Activated effector memory CD4-positive, alpha-beta T cell treated with Interleukin-2 at 50 U/mL for 16 hours (primary cell): ENCODE data around the gene LCN10.
"Not testable (repeated sequence)": the region's sequence is repeated elsewhere in the genome, so short reads cannot be mapped to it uniquely, and the experiment has no call there.

Experiments
- DNase-seq: peaks from one replicate; pipeline ENCODE4 v3.0.0-alpha.2; 2020

Gene LCN10

GRCh38 chr9:136742591-136743391, at the start of gene LCN10:
Gene LCN10 (minus strand): TSS chr9:136742940. CDS start chr9:136742903, 37 bp downstream.
- no peak for DNase-seq

- DNase-seq, result peak; percentile 55
These were observed 49.0 kb upstream of the LCN10 start for GRCh38 chr9:136791516-136792276.

DNA sequence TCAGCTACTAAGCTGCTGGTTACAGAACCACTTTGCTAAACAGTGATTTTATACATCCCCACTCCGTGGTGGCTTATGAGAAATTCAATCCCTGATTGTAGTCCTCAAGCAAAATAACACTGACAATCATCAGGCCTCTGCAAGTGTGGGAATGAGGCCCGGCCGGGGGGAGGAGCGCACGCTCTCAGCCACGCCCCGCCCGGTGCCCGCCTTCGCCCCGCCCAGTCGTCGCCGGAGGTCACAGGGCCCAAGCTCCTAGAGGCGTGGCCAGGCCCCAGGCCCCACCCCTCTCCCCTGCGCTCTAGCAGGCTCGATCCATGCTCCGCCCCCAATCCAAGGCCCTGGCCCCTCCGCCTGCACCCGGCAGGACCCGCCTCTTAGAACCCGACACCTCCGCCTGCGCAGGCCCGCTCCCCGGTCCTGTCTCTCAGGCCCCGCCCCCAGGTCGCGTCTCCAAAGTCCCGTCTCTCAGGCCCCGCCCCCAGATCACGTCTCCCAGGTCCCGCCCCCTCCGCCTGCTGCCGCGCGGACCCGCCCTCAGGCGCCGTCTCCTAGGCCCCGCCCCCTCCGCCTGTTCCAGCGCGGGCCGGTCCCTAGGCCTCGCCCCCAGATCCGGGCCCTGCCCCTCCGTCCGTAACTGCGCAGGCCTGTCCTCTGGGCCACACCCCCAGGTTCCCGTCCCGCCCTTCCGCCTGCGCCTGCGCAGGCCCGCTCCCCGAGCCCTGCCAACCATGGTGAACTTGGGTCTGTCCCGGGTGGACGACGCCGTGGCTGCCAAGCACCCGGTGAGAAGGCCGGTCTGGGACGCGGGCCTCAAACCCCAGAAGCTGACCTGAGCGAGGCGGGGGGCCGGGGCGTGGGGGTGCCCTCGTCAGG, 48.1 kb upstream of the LCN10 start, which contains the start of gene TMEM141:
TSS of gene TMEM141 (plus strand) at position 705 of the 876 bp plus-strand sequence. CDS start at position 732, 27 bp downstream.
- DNase-seq, result peak; percentile 100

- no peak for DNase-seq
These were observed 46.8 kb upstream of the LCN10 start for GRCh38 chr9:136789523-136789937.

GRCh38 chr9:136788644-136789522, 46.1 kb upstream of the LCN10 start:
- not testable (repeated sequence) for DNase-seq

- peak; percentile 49 for DNase-seq
These were observed 45.1 kb upstream of the LCN10 start for GRCh38 chr9:136787690-136788400.

DNA sequence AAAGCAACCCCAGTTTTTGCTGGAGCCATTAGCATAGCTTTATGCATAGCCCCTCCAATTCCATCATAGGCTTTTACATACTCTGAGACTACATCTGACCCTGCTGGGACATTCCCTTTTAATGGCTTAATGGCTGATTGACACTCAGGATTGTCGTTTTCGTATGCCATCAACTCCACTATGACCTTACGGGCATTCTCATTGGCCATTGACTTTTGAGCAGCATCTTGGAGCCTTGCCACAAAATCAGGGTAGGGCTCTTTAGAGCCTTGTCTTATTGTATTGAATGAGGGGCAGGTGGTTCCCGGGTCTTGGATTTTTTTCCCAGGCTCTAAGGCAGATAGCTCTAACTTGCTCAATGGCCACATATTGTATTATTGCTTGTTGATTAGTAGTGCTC, 44.2 kb upstream of the LCN10 start:
- DNase-seq, result not testable (repeated sequence)

DNA sequence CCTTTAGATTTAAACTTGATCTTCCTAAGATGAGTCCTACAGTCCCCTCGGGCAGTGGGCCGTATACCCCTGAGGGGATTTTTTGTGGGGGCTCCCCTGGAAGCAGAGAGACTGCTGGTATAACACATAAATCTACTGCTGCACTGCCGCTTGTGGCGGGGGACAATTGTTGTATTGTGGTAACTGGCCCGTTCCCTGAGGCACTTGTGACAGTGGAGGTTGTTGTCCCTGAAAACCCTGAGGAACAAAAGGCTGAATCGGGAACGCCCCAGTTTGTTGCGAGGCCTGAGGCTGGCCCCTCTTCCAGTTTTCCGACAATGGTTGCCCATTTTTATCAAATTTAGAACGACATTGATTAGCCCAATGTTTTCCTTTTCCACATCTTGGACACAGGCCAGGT, 43.7 kb upstream of the LCN10 start:
- no peak for DNase-seq

GRCh38 chr9:136785565-136786355, 43.0 kb upstream of the LCN10 start:
- DNase-seq, result not testable (repeated sequence)

DNA sequence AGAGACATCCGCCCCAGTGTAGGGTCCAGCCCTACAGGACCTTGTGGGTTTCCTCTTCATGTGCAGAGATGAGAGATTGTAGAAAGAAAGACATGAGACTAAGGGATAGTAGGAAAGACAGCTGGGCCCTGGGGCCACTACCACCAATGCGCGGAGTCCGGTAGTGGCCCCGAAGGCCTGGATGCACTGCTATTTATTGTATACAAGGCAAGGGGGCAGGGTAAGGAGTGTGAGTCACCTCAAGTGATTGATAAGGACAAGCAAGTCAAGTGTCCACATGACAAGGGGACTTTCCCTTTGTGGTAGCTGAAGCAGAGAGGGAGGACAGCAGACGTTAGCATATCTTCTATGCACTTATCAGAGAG, 42.2 kb upstream of the LCN10 start:
- DNase-seq, result no peak

GRCh38 chr9:136784249-136784996, 41.7 kb upstream of the LCN10 start:
- no peak for DNase-seq

DNA sequence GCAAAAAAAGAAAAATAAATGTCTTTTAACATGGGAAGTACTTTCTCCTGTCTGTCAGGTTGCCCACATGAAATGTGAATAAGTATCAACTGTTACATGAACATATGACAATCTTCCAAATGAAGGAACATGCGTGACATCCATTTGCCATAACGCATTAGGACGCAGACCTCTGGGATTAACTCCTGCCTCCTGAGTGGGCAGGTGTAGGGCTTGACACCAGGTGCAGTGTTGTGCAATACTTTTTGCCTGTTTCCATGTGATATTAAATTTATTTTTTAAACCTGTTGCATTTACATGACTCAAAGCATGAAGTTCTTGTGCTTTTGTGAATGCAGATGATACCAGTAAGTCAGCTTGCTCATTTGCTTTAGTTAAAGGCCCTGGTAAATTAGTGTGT, 39.7 kb upstream of the LCN10 start:
- no peak for DNase-seq

GRCh38 chr9:136779808-136780207, 37.1 kb upstream of the LCN10 start:
- no peak for DNase-seq

DNA sequence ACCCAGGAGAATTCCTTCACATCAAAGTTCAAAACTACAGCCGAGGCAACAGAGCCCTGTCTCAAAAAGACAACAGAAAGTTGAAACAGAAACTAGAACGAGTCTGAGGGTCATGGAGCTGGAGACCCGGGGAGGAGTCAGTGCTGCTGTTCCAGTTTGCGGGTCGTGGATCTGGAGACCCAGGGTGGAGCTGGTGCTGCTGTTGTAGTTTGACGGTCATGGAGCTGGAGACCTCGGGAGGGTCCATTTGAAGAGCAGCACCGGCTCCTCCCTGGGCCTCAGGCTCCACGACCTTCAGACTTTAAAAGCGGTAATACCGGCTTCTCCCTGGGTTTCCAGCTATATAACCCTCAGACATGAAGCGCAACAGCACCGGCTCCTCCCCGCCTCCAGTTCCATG, 34.6 kb upstream of the LCN10 start:
- no peak for DNase-seq

DNA sequence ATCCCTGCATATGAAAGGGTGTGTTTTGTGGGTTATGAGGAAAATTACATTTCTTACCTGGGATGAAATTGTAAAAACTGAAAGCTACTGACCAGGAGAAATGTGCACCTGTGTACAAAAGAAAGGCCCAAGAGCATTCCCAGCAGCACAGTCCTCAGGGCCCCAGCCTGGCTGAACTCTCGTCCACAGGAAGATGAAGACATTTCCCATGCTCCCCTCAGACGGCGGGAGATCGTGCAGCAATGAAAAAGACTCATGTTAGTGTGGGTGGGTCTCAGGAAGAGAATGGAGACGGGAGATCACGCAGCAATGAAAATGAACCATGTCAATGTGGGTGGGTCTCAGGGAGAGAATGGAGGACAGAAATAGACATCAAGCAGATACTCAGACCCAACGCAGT, 34.2 kb upstream of the LCN10 start:
- no peak for DNase-seq

DNA sequence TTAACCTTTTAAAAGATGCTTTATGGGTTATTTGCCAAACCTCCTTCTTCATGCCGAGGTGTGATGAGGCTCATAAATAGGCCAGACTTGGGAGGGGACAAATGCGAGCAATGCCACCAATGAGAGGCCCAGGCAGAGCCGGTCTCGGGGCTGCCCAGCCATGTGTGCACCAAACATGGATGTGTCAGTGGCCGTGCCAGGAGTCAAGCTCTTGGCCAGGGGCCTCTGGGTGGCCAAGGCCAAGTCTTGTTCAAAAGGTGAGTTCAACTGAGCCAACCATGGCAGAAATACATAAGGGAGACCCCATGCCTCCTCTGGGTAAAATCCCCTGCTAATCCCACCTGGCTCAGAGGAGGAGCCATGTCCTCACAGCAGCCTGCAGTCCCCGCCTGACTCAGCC, 32.5 kb upstream of the LCN10 start:
- no peak for DNase-seq

DNA sequence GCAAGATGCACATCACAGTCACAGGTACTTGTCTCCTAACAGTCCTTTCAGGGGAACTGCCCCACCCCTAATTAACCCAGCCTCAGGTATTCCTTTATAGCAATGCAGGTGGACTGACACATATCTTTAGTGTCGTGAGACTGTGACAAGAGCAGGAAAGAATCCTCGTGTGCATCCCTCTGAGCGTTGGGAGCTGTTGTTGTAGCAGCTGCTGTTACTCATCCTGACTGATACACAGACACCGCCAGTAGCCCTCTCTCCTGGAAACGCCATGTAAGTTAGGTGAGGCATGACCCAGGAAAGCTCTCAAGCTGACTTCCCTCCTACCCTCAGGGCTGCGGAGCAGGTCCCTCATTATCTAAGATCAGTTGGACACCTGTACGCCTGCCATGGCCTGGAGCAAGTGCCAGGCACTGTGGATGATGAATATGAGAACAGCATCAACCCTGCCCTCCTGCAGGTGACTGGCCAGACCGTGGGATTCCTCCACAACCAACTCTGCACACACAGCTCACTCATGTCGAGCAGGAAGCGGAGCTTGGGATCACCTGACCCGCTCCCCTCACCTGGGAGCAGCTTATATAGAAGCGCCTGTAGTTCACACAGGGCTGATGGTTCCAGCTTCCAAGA, 31.8 kb upstream of the LCN10 start:
- DNase-seq, result no peak

- DNase-seq, result no peak
These were observed 30.8 kb upstream of the LCN10 start for GRCh38 chr9:136773386-136774044.
